ENCODE measurements around the gene GNG2. TPM values are rescaled to one million over a fixed set of nuclear protein-coding genes. Genes with fewer than 3 reads are reported as not detected.

GNG2 gene
- total RNA-seq, 1 experiment from 2014 or later = 8.6 TPM

DNA sequence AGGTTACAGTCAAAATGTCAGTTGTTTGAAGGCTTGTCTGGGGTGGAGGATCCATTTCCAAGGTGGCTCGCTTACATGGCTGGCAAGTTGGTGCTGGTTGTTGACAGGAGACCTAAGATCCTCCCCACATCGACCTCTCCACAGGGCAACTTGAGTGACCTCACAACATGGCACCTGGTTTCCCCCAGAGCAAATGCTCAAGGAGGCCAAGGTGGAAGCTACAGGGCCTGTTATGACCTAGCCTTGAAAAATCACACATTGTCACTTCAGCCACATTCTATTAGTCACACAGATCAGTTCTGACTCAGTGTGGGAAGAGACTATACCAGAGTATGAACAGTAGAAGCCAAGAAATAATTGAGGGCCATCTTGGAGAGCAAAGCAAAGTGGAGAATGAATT is 11.3 kb upstream of the GNG2 start:
- H3K36me3 ChIP-seq (ENCODE audit: control insufficient read depth, insufficient read depth, low read length) = no peaks in the 10 kb centered on the region
- Mint-ChIP-seq H3K4me1 (ENCODE audit: low read depth, unreplicated experiment) (no peaks in the 10 kb centered on the region), H3K36me3 (ENCODE audit: insufficient read depth, unreplicated experiment) (no peaks in the 10 kb centered on the region), H3K27me3 (ENCODE audit: insufficient read depth, unreplicated experiment) (no peaks in the 10 kb centered on the region), H3K4me3 (ENCODE audit: unreplicated experiment) (no peak overlapping the region), H3K27ac (ENCODE audit: unreplicated experiment) (no peak overlapping the region), H3K9me3 (ENCODE audit: unreplicated experiment) (no peaks in the 10 kb centered on the region)
- no peak for TF ChIP-seq CTCF (IDR thresholded peaks at IDR 0.05; ENCODE audit: insufficient read depth in 1 of 2, low read depth in 1 of 2, low read length in 1 of 2, severe bottlenecking in 1 of 2, unreplicated experiment in 1 of 2)
- H3K9me3 ChIP-seq = no peaks in the 10 kb centered on the region; the same call in 1 of the 2 replicates
- CTCF ChIA-PET = interaction anchor here (0.6 kb wide), 1 partner anchor 63 kb away, joined by 3 read pairs; no protein-coding TSS in a partner anchor
- intact Hi-C loops (cut with micrococcal nuclease; ENCODE audit: unreplicated experiment) = no loop called here
- no peaks in the 10 kb centered on the region for H3K4me1 ChIP-seq
- no peak for DNase-seq
- no TSS peak for BruUV-seq (replicated peaks)
- POLR2A ChIA-PET = no interaction called here
- H3K27me3 ChIP-seq (replicated peaks; ENCODE audit: control insufficient read depth, insufficient read depth, low read length) = no peaks in the 10 kb centered on the region
- no peak overlapping the region for H3K4me3 ChIP-seq (ENCODE audit: low read depth, low read length)

DNA sequence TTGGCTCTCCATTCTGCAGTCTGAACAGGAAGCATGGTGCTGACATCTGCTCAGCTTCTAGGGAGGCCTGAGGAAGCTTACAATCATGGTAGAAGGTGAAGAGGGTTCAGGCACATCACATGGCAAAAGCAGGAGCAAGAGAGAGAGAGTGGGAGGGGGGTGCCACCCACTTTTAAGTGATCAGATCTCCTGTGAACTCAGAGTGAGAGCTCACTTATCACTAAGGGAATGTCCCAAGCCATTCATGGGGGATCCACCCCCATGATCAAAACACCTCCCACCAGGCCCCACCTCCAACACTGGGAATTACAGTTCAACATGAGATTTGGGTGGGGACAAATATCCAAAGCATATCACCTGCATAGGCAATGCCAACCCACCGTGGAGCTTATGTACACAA is 9.8 kb upstream of the GNG2 start:
- CTCF ChIA-PET = no interaction called here
- POLR2A ChIA-PET = no interaction called here

DNA sequence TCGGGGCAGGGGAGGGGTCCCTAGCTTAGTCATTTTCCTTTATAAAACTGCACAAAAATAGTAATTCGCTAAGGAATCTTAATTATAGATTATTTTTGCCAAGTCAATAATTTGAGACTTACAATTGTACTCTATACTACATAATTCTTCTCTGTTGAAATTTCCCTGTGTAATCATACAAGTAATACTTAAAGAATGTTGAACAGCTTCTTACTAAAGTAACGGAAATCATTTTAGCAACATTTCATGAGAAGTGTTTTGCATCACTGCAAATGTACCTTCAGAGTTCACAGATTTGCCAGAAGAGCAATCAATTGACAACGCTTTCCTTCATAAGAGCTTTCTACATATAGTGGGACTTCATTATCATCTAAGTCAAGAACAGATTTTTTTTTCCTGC is 7.9 kb upstream of the GNG2 start:
- intact Hi-C loops (cut with micrococcal nuclease; ENCODE audit: unreplicated experiment) = no loop called here
- CTCF ChIA-PET = no interaction called here
- Histone ChIP-seq H3K36me3 (ENCODE audit: control insufficient read depth, insufficient read depth, low read length) (no peaks in the 10 kb centered on the region), H3K4me1 (no peaks in the 10 kb centered on the region), H3K27me3 (replicated peaks; ENCODE audit: control insufficient read depth, insufficient read depth, low read length) (no peaks in the 10 kb centered on the region), H3K9me3 (no peaks in the 10 kb centered on the region; the same call in 1 of the 2 replicates), H3K4me3 (ENCODE audit: low read depth, low read length) (no peak overlapping the region)
- Mint-ChIP-seq H3K4me1 (ENCODE audit: low read depth, unreplicated experiment) (no peaks in the 10 kb centered on the region), H3K36me3 (ENCODE audit: insufficient read depth, unreplicated experiment) (no peaks in the 10 kb centered on the region), H3K27ac (ENCODE audit: unreplicated experiment) (no peak overlapping the region), H3K4me3 (ENCODE audit: unreplicated experiment) (no peak overlapping the region), H3K9me3 (ENCODE audit: unreplicated experiment) (no peaks in the 10 kb centered on the region), H3K27me3 (ENCODE audit: insufficient read depth, unreplicated experiment) (peaks cover 2% of the 10 kb centered on the region)
- no peak for DNase-seq
- POLR2A ChIA-PET = no interaction called here
- no TSS peak for BruUV-seq (replicated peaks)
- no peak for TF ChIP-seq CTCF (IDR thresholded peaks at IDR 0.05; ENCODE audit: insufficient read depth in 1 of 2, low read depth in 1 of 2, low read length in 1 of 2, severe bottlenecking in 1 of 2, unreplicated experiment in 1 of 2)

More for the DNA sequence above, 9.8 kb upstream of the GNG2 start:
- no TSS peak for BruUV-seq (replicated peaks)
- H3K4me3 Mint-ChIP-seq (ENCODE audit: unreplicated experiment) = no peak overlapping the region
- no peaks in the 10 kb centered on the region for H3K36me3 ChIP-seq (ENCODE audit: control insufficient read depth, insufficient read depth, low read length)
- H3K9me3 ChIP-seq = no peaks in the 10 kb centered on the region; the same call in 1 of the 2 replicates
- intact Hi-C loops (cut with micrococcal nuclease; ENCODE audit: unreplicated experiment) = no loop called here
- no peak overlapping the region for H3K27ac Mint-ChIP-seq (ENCODE audit: unreplicated experiment)
- no peaks in the 10 kb centered on the region for H3K4me1 Mint-ChIP-seq (ENCODE audit: low read depth, unreplicated experiment)
- TF ChIP-seq CTCF (IDR thresholded peaks at IDR 0.05; ENCODE audit: insufficient read depth in 1 of 2, low read depth in 1 of 2, low read length in 1 of 2, severe bottlenecking in 1 of 2, unreplicated experiment in 1 of 2) = no peak
- no peaks in the 10 kb centered on the region for H3K27me3 Mint-ChIP-seq (ENCODE audit: insufficient read depth, unreplicated experiment)
- H3K4me1 ChIP-seq = no peaks in the 10 kb centered on the region
- no peak overlapping the region for H3K4me3 ChIP-seq (ENCODE audit: low read depth, low read length)
- no peak for DNase-seq
- no peaks in the 10 kb centered on the region for H3K27me3 ChIP-seq (replicated peaks; ENCODE audit: control insufficient read depth, insufficient read depth, low read length)
- H3K36me3 Mint-ChIP-seq (ENCODE audit: insufficient read depth, unreplicated experiment) = no peaks in the 10 kb centered on the region
- no peaks in the 10 kb centered on the region for H3K9me3 Mint-ChIP-seq (ENCODE audit: unreplicated experiment)

Data from Caco-2 (cell line).